Endothelial cell of umbilical vein (primary cell): ENCODE data around the gene NOSIP. TPM values are rescaled to one million over a fixed set of nuclear protein-coding genes. Genes with fewer than 3 reads are reported as not detected.

Experiments
- BruUV-seq: library from RNA; stranded (reverse); fragments of 400-500 nt; replicated peaks from 2 replicates; lab custom pipeline; 2021; lab: Mats Ljungman, UMichigan
- CTCF ChIA-PET: fragments of 300-600, 350-600 bp; sonication (Branson Sonifier 250); formaldehyde crosslinking; loops from one replicate; lab custom pipeline; 2021; ENCODE audit warnings: antibody characterized with exemption, inconsistent platforms; lab: Charles Lee
- POLR2A ChIA-PET: fragments of 300-600, 350-600 bp; sonication (Branson Sonifier 250); formaldehyde crosslinking; loops from one replicate; lab custom pipeline; 2021; ENCODE audit warnings: antibody characterized with exemption, inconsistent platforms; lab: Charles Lee
- DNase-seq: peaks from one replicate; pipeline ENCODE4 v3.0.0-alpha.2; 2011; ENCODE audit warnings: low read depth, low spot score
- FAIRE-seq: peaks from 2 replicates; lab custom pipeline; 2011; peaks lifted over from hg19 to GRCh38; lab: Jason Lieb, UNC
- H2AFZ ChIP-seq: 2 replicates; pipeline ENCODE4 v1.6.0; 2012; ENCODE audit warnings: low read depth, low read length, control low read depth, inconsistent platforms
- H3K27ac ChIP-seq: 2 replicates; pipeline ENCODE4 v1.5.1; 2011; ENCODE audit warnings: low read depth, mild to moderate bottlenecking, control low read depth, low read length, moderate library complexity; ENCODE audit not compliant: insufficient read depth
- H3K27me3 ChIP-seq, 2 experiments: 2 replicates each; pipeline versions ENCODE4 v1.6.0 to v1.6.1; 2011; ENCODE audit warnings: low read length in 2 of 2, mixed read lengths in 1 of 2; ENCODE audit not compliant: control insufficient read depth in 2 of 2, insufficient read depth in 2 of 2
- H3K36me3 ChIP-seq, 2 experiments: 2 replicates in 1 of 2; 3 replicates in 1 of 2; pipeline ENCODE4 v1.5.1; 2011; ENCODE audit warnings: low read length in 2 of 2, mild to moderate bottlenecking in 1 of 2, moderate library complexity in 1 of 2; ENCODE audit not compliant: control insufficient read depth in 2 of 2, insufficient read depth in 2 of 2; ENCODE audit errors: extremely low read depth in 1 of 2
- H3K4me1 ChIP-seq: 3 replicates; pipeline ENCODE4 v1.5.1; 2011; ENCODE audit warnings: mild to moderate bottlenecking, low read length; ENCODE audit not compliant: control insufficient read depth, insufficient read depth; ENCODE audit errors: extremely low read depth
- H3K4me2 ChIP-seq: 2 replicates; pipeline ENCODE4 v1.6.1; 2011; ENCODE audit warnings: low read length, control low read depth, mixed read lengths; ENCODE audit not compliant: insufficient read depth
- H3K4me3 ChIP-seq, 3 experiments: fragments of 200-600 bp in 1 of 3; sonication (generic), shearing (Covaris generic) in 1 of 3; replicated peaks in 1 of 3; 2 replicates each; pipeline ENCODE4 v1.5.1; 2011 to 2016; ENCODE audit warnings: control low read depth in 3 of 3, low read length in 3 of 3, mild to moderate bottlenecking in 2 of 3, inconsistent platforms in 1 of 3, low read depth in 1 of 3, moderate library complexity in 1 of 3; ENCODE audit not compliant: insufficient read depth in 1 of 3
- H3K79me2 ChIP-seq: 2 replicates; pipeline ENCODE4 v1.6.0; 2012; ENCODE audit warnings: low read length, inconsistent platforms; ENCODE audit not compliant: control insufficient read depth, insufficient read depth
- H3K9ac ChIP-seq: replicated peaks from 2 replicates; pipeline ENCODE3; 2011; ENCODE audit warnings: low read length, control low read depth; ENCODE audit not compliant: insufficient read depth; ENCODE audit errors: extremely low read depth
- H3K9me1 ChIP-seq: replicated peaks from 3 replicates; pipeline ENCODE4 v1.6.0; 2011; ENCODE audit warnings: mild to moderate bottlenecking, low read length; ENCODE audit not compliant: control insufficient read depth, insufficient read depth; ENCODE audit errors: extremely low read depth
- H3K9me3 ChIP-seq: replicated peaks from 2 replicates; pipeline ENCODE4 v1.5.1; 2012; ENCODE audit warnings: low read length, inconsistent platforms; ENCODE audit not compliant: control insufficient read depth, insufficient read depth
- H4K20me1 ChIP-seq: replicated peaks from 2 replicates; pipeline ENCODE3; 2011; ENCODE audit warnings: mild to moderate bottlenecking, low read length; ENCODE audit not compliant: control insufficient read depth, insufficient read depth; ENCODE audit errors: extremely low read depth
- EZH2 ChIP-seq: IDR thresholded peaks from 2 replicates; pipeline ENCODE4 v1.6.1; 2012; ENCODE audit warnings: borderline replicate concordance, low read depth, mild to moderate bottlenecking, moderate library complexity, low read length, inconsistent platforms; ENCODE audit not compliant: severe bottlenecking
- FOS ChIP-seq: IDR thresholded peaks from 2 replicates; pipeline ENCODE4 v1.6.1; 2011; ENCODE audit warnings: mild to moderate bottlenecking, low read length, moderate library complexity, borderline replicate concordance; ENCODE audit not compliant: insufficient read depth
- GATA2 ChIP-seq: IDR thresholded peaks from 2 replicates; pipeline ENCODE4 v1.7.0; 2011; ENCODE audit warnings: low read depth, mild to moderate bottlenecking, moderate library complexity, mixed read lengths, low read length; ENCODE audit not compliant: insufficient read length, insufficient read depth
- JUN ChIP-seq: IDR thresholded peaks from 2 replicates; pipeline ENCODE4 v1.6.1; 2011; ENCODE audit warnings: borderline replicate concordance, low read depth; ENCODE audit not compliant: insufficient read length, insufficient read depth
- MYC ChIP-seq: IDR thresholded peaks from one replicate; pipeline ENCODE4 v1.6.1; 2011; ENCODE audit warnings: mild to moderate bottlenecking, low read depth, low read length
- POLR2A ChIP-seq: IDR thresholded peaks from 2 replicates; pipeline ENCODE4 v1.6.1; 2012; ENCODE audit warnings: low read depth, mild to moderate bottlenecking, control low read depth, low read length
- POLR2AphosphoS5 ChIP-seq: IDR thresholded peaks from 2 replicates; pipeline ENCODE4 v1.6.1; 2012; ENCODE audit warnings: low read depth, mild to moderate bottlenecking, control low read depth, low read length, moderate library complexity; ENCODE audit not compliant: insufficient read depth
- dilution Hi-C: fragments of 300-500 bp; cut with MboI; formaldehyde crosslinking; loops from one replicate; pipeline ENCODE4 v1.15.0; 2019; ENCODE audit warnings: low sequenced_read_pairs; ENCODE audit not compliant: extremely low pct_ligation_motif_present
- intact Hi-C: fragments of 100-400 bp; cut with micrococcal nuclease; formaldehyde crosslinking; loops from one replicate; pipeline ENCODE4 v1.10.0; 2022
- polyA plus RNA-seq, 4 experiments: library from polyadenylated mRNA; depleted of rRNA in 3 of 4; stranded (reverse) in 3 of 4; unstranded in 1 of 4; fragments of >200 nt; gene quantifications; 2 replicates each; pipeline versions ENCODE4 v1.2.1 to v1.2.3, GENCODE V29; 2011 to 2012; ENCODE audit warnings: missing spikeins in 1 of 4
- total RNA-seq: library from RNA; stranded (reverse); gene quantifications from 2 replicates; pipeline ENCODE4 v1.2.3, GENCODE V29; 2021
- TF ChIP-seq, protein P1 (sequence below), 2 donors: IDR thresholded peaks; 1 replicate in 1 of 2; 2 replicates in 1 of 2; pipeline ENCODE4 v1.5.1; 2011; ENCODE audit warnings: low read length in 2 of 2, mild to moderate bottlenecking in 2 of 2, moderate library complexity in 2 of 2, control low read depth in 1 of 2, inconsistent platforms in 1 of 2, low read depth in 1 of 2; ENCODE audit not compliant: insufficient read depth in 1 of 2; ENCODE audit errors: extremely low read depth in 1 of 2
- TF ChIP-seq, protein P2 (sequence below): IDR thresholded peaks from 2 replicates; pipeline ENCODE4 v1.6.1; 2011; ENCODE audit not compliant: insufficient read depth, insufficient read length

The NOSIP gene
- total and polyA plus RNA-seq, 2 donors (not counting 3 experiments of a cell fraction or from before 2014, with no cell fraction given), result 77.5 to 128 TPM

DNA sequence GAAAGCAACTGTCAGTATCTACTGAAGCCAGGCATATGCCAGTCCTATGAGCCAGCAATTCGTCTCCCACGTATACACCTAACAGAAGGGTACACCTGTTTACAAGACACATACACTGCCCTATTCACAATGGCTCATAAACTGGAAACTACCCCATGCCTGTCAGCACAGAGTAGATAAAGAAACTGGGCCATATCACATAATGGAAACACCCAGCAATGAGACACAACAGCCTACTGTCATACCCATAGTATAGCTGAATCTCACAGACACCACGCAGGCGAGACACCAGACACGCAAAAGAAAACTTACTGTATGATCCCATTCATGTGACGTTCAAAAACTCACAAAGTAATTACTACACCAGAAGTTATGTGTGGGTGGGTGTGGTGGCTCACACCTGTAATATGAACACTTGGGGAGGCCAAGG lies 15.7 kb downstream of the NOSIP start:
- Histone ChIP-seq H3K9me3 (no peaks in the 10 kb centered on the region), H3K4me2 (no peak overlapping the region), H3K4me3 (no peak overlapping the region), H3K79me2 (peaks cover 42% of the 10 kb centered on the region), H3K9me1 (no peaks in the 10 kb centered on the region), H4K20me1 (no peaks in the 10 kb centered on the region), H3K9ac (no peak overlapping the region), H3K4me1 (no peaks in the 10 kb centered on the region), H3K27ac (no peak overlapping the region), H3K36me3 (peaks cover 0 to 9% of the 10 kb centered on the region in 2 experiments), H2AFZ (no peak overlapping the region), H3K27me3 (no peaks in the 10 kb centered on the region)
- no peak for TF ChIP-seq POLR2AphosphoS5
- TF ChIP-seq, protein P1, sequence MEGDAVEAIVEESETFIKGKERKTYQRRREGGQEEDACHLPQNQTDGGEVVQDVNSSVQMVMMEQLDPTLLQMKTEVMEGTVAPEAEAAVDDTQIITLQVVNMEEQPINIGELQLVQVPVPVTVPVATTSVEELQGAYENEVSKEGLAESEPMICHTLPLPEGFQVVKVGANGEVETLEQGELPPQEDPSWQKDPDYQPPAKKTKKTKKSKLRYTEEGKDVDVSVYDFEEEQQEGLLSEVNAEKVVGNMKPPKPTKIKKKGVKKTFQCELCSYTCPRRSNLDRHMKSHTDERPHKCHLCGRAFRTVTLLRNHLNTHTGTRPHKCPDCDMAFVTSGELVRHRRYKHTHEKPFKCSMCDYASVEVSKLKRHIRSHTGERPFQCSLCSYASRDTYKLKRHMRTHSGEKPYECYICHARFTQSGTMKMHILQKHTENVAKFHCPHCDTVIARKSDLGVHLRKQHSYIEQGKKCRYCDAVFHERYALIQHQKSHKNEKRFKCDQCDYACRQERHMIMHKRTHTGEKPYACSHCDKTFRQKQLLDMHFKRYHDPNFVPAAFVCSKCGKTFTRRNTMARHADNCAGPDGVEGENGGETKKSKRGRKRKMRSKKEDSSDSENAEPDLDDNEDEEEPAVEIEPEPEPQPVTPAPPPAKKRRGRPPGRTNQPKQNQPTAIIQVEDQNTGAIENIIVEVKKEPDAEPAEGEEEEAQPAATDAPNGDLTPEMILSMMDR (IDR thresholded peaks at IDR 0.05; ENCODE audit: extremely low read depth in 1 of 2, insufficient read depth in 1 of 2, low read depth in 1 of 2, low read length in 2 of 2), result no peak
- TF ChIP-seq, protein P2, sequence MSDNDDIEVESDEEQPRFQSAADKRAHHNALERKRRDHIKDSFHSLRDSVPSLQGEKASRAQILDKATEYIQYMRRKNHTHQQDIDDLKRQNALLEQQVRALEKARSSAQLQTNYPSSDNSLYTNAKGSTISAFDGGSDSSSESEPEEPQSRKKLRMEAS, result no peak
- no peak for TF ChIP-seq FOS
- no TSS peak for BruUV-seq
- no peak for FAIRE-seq
- DNase-seq, result no peak
- POLR2A ChIA-PET, result no interaction called here
- dilution Hi-C loops (no loop called here), intact Hi-C loops (no loop called here)
- CTCF ChIA-PET, result interaction anchor here (1.9 kb wide), 1 partner anchor 18 kb away, joined by 5 read pairs; no protein-coding TSS in a partner anchor

DNA sequence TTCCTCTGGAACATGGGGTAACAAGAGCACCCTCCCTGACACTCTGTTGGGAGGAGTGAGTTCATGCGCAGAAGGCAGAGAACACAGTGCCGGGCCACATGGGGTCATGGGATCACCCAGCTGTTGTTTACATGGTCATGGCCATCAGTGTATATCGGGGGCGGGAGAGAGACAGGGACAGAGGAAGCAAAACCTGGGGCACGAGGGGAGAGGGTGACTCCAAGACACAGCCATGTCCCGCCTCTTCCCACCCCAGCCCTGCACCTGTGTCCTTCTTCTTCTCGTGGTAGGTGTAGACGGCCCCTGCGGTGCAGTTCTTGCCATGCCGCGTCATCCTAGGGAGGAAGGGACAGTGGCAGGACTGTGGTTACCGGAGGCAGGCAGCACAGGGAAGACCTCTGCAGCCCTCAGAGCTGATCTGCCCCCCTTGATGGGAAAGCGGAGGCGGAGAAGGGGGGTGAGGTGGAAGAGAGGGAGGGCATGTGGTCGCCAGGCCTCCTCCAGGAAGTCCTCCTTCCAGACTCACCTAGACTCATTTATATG lies 19.9 kb downstream of the NOSIP start:
- TF ChIP-seq POLR2AphosphoS5 (no peak), GATA2 (no peak), POLR2A (no peak), EZH2 (no peak), MYC (no peak), FOS (no peak), JUN (no peak)
- TF ChIP-seq, protein P1 (IDR thresholded peaks at IDR 0.05; ENCODE audit: extremely low read depth in 1 of 2, insufficient read depth in 1 of 2, low read depth in 1 of 2, low read length in 2 of 2), result no peak
- TF ChIP-seq, protein P2, result no peak
- H3K27me3 ChIP-seq, result no peaks in the 10 kb centered on the region
- H3K27ac ChIP-seq, result no peak overlapping the region
- no peak overlapping the region for H3K4me2 ChIP-seq
- no TSS peak for BruUV-seq
- POLR2A ChIA-PET, result no interaction called here
- H3K9me1 ChIP-seq, result no peaks in the 10 kb centered on the region
- no peak for FAIRE-seq
- H4K20me1 ChIP-seq, result no peaks in the 10 kb centered on the region
- H3K79me2 ChIP-seq, result peaks cover 17% of the 10 kb centered on the region
- no peaks in the 10 kb centered on the region for H3K9me3 ChIP-seq
- CTCF ChIA-PET, result interaction anchor here (0.9 to 6.1 kb wide), 5 partner anchors 8 to 57 kb away, joined by 3 to 51 read pairs (median 8); no protein-coding TSS in a partner anchor
- no peak for DNase-seq
- no peak overlapping the region for H2AFZ ChIP-seq
- dilution Hi-C loops, result no loop called here
- intact Hi-C loops, result no loop called here
- H3K4me3 ChIP-seq, result no peak overlapping the region
- H3K36me3 ChIP-seq, result peaks cover 15 to 35% of the 10 kb centered on the region in 2 experiments
- H3K4me1 ChIP-seq, result peaks cover 4% of the 10 kb centered on the region
- H3K9ac ChIP-seq, result no peak overlapping the region
